Muscle of arm (tissue), 14 donors: ENCODE data around the gene HSPA5. TPM values are rescaled to one million over a fixed set of nuclear protein-coding genes. Genes with fewer than 3 reads are reported as not detected.
"Not testable (repeated sequence)": the region's sequence is repeated elsewhere in the genome, so short reads cannot be mapped to it uniquely, and the experiment has no call there.

ENCODE experiments used
- DNase-seq: peaks from one replicate; pipeline ENCODE4 v3.0.0-alpha.2; 2013
- long read RNA-seq, 11 donors: transcript quantifications; one replicate each; lab custom pipeline, GENCODE V29; 2026
- polyA plus RNA-seq, 12 donors: library from polyadenylated mRNA; unstranded; fragments of 120-200 nt; gene quantifications; one replicate each; pipeline ENCODE4 v1.2.1, GENCODE V29; 2013; ENCODE audit not compliant: insufficient read length in 12 of 12

HSPA5 gene
- 100 to 1,000 TPM in 11 of 12 donors, not detected in 1; 146 to 244 (median 192) TPM for polyA plus RNA-seq
- long read RNA-seq, donor 1, transcript HSPA5-201 (8 exons, 3,908 nt) = major isoform, 77 of 245 reads
- long read RNA-seq, donor 1, partial matches to known transcripts = 168 of 245 reads
- long read RNA-seq, donor 1, other reads (novel, unspliced or antisense) = 0 of 245 reads
- long read RNA-seq, donor 2, transcript HSPA5-201 (8 exons, 3,908 nt) = major isoform, 127 of 205 reads
- long read RNA-seq, donor 2, partial matches to known transcripts = 78 of 205 reads
- long read RNA-seq, donor 2, other reads (novel, unspliced or antisense) = 0 of 205 reads
- long read RNA-seq, donor 3, transcript HSPA5-201 (8 exons, 3,908 nt) = major isoform, 42 of 83 reads
- long read RNA-seq, donor 3, partial matches to known transcripts = 41 of 83 reads
- long read RNA-seq, donor 3, other reads (novel, unspliced or antisense) = 0 of 83 reads
- long read RNA-seq, donor 4, transcript HSPA5-201 (8 exons, 3,908 nt) = major isoform, 21 of 55 reads
- long read RNA-seq, donor 4, partial matches to known transcripts = 34 of 55 reads
- long read RNA-seq, donor 4, other reads (novel, unspliced or antisense) = 0 of 55 reads
- long read RNA-seq, donor 5 = 0 reads
- long read RNA-seq, donor 6, transcript HSPA5-201 (8 exons, 3,908 nt) = major isoform, 56 of 113 reads
- long read RNA-seq, donor 6, partial matches to known transcripts = 57 of 113 reads
- long read RNA-seq, donor 6, other reads (novel, unspliced or antisense) = 0 of 113 reads
- long read RNA-seq, donor 7, transcript HSPA5-201 (8 exons, 3,908 nt) = major isoform, 38 of 164 reads
- long read RNA-seq, donor 7, partial matches to known transcripts = 126 of 164 reads
- long read RNA-seq, donor 7, other reads (novel, unspliced or antisense) = 0 of 164 reads
- long read RNA-seq, donor 8, transcript HSPA5-201 (8 exons, 3,908 nt) = major isoform, 86 of 135 reads
- long read RNA-seq, donor 8, partial matches to known transcripts = 49 of 135 reads
- long read RNA-seq, donor 8, other reads (novel, unspliced or antisense) = 0 of 135 reads
- long read RNA-seq, donor 9, transcript HSPA5-201 (8 exons, 3,908 nt) = major isoform, 41 of 100 reads
- long read RNA-seq, donor 9, partial matches to known transcripts = 59 of 100 reads
- long read RNA-seq, donor 9, other reads (novel, unspliced or antisense) = 0 of 100 reads
- long read RNA-seq, donor 10, transcript HSPA5-201 (8 exons, 3,908 nt) = major isoform, 64 of 307 reads
- long read RNA-seq, donor 10, partial matches to known transcripts = 243 of 307 reads
- long read RNA-seq, donor 10, other reads (novel, unspliced or antisense) = 0 of 307 reads
- long read RNA-seq, donor 11, transcript HSPA5-201 (8 exons, 3,908 nt) = major isoform, 106 of 202 reads
- long read RNA-seq, donor 11, partial matches to known transcripts = 96 of 202 reads
- long read RNA-seq, donor 11, other reads (novel, unspliced or antisense) = 0 of 202 reads

GRCh38 chr9:125241000-125241862 lies at the start of gene HSPA5:
TSS of gene HSPA5 (minus strand) at chr9:125241343. CDS start at chr9:125241126, 217 bp downstream.
- DNase-seq = peak; percentile 99

GRCh38 chr9:125286935-125287433 lies 45.8 kb upstream of the HSPA5 start:
- DNase-seq = not testable (repeated sequence)

- no peak for DNase-seq
Measured at GRCh38 chr9:125284855-125285254, 43.7 kb upstream of the HSPA5 start.

DNA sequence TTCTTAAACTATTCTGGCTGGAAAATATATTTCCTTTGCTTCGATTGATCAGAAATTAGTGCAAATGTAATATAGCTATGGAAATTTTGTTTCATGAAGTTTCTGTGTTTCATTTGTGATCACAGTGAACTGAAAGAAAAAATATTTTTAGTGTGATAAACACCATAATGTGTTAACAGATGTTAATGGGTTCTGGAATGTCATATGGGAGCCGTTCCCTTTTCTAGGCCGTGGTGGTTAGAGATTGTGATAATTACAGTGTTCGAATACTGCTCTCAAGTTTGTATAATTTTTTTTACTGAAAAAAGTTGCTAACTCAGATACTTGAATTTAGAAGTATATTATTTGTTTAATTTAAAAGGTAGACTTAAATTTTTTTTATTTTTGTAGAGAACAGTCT lies 39.8 kb upstream of the HSPA5 start:
- no peak for DNase-seq

DNA sequence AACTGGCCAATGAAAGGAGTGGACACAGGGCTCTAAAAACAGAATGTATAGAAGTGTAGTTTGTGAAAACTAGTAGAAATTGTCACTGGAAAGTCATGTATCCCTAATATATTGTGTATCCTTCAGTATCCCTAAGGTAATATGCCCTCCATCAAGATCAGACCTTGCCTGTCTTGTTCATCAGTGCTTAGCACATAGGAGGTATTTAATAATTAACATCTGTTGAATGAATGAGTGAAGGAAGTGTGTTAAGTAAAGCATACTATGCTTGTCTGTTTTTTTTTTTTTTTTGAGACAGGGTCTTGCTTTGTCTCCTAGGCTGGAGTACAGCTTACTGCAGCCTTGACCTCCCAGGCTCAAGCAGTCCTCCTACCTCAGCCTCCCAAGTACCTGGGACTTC lies 36.3 kb upstream of the HSPA5 start:
- no peak for DNase-seq

DNA sequence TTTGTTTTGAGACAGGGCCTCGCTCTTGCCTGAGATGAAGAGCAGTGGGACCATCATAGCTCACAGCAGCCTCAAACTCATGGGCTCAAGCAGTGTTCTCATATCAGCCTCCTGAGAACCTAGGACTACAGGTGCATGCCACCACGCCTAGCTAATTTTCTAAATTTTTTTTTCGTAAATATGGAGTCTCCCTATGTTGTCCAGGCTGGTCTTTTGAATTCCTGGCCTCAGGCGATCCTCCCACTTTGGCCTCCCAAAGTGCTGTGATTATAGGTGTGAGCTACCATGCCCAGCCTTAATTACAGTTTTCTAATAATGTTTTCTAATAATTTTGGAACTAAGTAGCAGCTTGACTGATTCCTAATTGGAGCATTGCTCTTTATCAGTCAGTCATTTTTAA lies 35.6 kb upstream of the HSPA5 start:
- no peak for DNase-seq

DNA sequence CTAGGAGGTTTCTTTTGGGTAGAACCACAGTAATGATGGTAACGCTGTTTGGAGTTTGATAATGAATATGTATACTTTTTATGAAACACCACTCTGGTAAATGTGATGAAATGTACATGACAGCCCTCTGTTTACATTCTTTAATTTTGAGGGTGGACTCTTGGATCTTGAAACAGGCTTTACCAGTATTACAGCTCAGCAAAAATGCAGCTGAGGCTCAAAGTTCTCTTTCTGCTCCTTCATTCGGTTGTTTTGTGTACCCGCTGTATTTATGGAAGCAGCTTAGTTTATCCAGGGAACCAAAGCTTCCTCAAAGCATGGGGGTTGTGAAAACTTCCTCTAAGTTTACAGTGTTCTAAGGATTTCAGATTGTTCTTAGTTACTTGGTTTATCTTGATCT lies 31.6 kb upstream of the HSPA5 start:
- DNase-seq = no peak

GRCh38 chr9:125271081-125271480 lies 29.9 kb upstream of the HSPA5 start:
- DNase-seq = no peak

GRCh38 chr9:125269014-125269397 lies 27.9 kb upstream of the HSPA5 start:
- DNase-seq = no peak

DNA sequence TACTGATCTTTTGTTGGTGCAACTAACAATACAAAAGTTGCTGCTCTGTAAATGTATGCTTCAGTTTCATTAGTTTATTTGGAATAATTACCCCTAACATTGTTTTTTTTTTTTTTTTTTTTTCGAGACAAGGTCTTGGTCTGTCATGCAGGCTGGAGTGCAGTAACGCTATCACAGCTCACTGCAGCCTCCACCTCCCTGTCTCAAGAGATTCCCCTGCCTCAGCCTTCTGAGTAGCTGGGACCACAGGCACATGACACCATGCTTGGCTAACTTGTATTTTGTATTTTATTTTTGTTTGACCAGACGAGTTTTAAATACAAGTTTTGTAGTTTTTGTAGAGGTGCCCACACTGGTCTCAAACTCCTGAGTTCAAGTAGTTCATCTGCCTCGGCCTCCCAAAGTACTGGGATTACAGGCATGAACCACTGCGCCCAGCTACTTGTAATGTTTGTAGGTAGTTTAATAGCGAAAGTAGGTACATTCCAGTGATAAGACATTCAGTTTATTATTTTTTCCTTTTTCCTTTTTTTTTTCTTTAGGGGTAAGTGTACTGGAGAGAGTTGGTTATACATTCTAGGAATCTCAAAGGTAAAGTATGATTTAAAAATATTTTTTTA lies 27.4 kb upstream of the HSPA5 start:
- DNase-seq = no peak

DNA sequence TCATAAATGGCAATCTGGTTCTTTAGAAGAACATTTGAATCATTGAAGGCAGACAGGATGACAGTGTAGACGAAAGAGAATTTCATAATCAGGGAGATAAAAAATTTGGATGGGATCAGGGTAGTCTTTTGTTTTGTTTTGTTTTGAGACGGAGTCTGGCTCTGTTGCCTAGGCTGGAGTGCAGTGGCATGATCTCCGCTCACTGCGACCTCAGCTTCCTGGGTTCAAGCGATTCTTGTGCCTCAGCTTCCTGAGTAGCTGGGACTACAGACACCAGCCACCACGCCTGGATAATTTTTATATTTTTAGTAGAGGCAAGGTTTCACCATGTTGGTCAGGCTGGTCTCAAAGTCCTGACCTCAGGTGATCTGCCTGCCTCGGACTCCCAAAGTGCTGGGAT lies 22.9 kb upstream of the HSPA5 start:
- DNase-seq = not testable (repeated sequence)

GRCh38 chr9:125262294-125262991 lies 21.3 kb upstream of the HSPA5 start:
- peak; percentile 29 for DNase-seq

- peak; percentile 92 for DNase-seq
Measured at GRCh38 chr9:125261501-125262293, 20.6 kb upstream of the HSPA5 start, which contains the start of gene GAPVD1. TSS of gene GAPVD1 (plus strand) at chr9:125261826. CDS start at chr9:125298922, 37,096 bp downstream.

GRCh38 chr9:125260561-125260960 lies 19.4 kb upstream of the HSPA5 start:
- no peak for DNase-seq

- DNase-seq = no peak
Measured at GRCh38 chr9:125258832-125259534, 17.8 kb upstream of the HSPA5 start.

DNA sequence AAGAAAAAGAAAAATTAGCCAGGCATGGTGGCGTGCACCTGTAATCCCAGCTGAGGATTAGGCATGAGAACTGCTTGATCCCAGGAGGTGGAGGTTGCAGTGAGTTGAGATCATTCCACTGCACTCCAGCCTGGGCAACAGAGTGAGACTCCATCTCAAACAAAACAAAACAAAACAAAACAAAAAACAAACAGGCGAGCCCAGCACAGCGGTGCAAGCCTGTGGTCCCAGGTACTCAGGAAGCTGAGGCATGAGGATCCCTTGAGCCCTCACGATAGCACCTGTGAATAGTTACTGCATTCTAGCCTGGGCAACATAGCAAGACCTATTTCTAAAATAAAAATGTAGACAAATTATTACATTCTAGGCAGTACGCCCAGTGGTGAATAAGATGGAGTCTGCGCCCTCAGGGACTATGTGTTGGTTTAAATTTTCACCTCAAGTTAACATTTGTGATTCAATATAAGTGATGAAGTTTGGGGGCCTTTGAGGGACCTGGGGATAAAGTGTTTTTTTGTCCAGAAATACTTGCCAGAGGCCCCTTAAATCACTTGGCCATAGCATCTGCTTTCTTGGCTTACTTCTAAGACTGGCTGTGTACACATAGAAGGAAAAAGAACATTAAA lies 17.1 kb upstream of the HSPA5 start:
- DNase-seq = peak; percentile 35
